Activated naive CD4-positive, alpha-beta T cell (primary cell): ENCODE data around the gene TSPAN1.
A peak's percentile ranks its signal among the peaks of the same experiment; 100 is the strongest.

Experiments used
- DNase-seq, 4 experiments: peaks; one replicate each; lab custom pipeline; 2025; lab: John Stamatoyannopoulos, UW

Gene TSPAN1

GRCh38 chr1:46174448-46175231 is at the start of gene TSPAN1:
TSS of gene TSPAN1 (plus strand) at chr1:46175087. CDS start at chr1:46181108, 6,021 bp downstream.
- DNase-seq = no peak

- DNase-seq = no peak
Observed at GRCh38 chr1:46128344-46128743, 46.5 kb upstream of the TSPAN1 start.

- no peak for DNase-seq
Observed at GRCh38 chr1:46130121-46130520, 44.8 kb upstream of the TSPAN1 start.

- DNase-seq = no peak
Observed at GRCh38 chr1:46130606-46131005, 44.3 kb upstream of the TSPAN1 start.

GRCh38 chr1:46131093-46131492 is 43.8 kb upstream of the TSPAN1 start:
- DNase-seq = no peak

- no peak for DNase-seq
Observed at GRCh38 chr1:46131712-46132528, 43.0 kb upstream of the TSPAN1 start.

- DNase-seq = peak; percentile 40 to 68 (median 44)
Observed at GRCh38 chr1:46132529-46133180, 42.2 kb upstream of the TSPAN1 start, which contains the start of gene PIK3R3. TSS of gene PIK3R3 (minus strand) at chr1:46132629. CDS start at chr1:46131952, 677 bp downstream.

GRCh38 chr1:46133181-46133658 is 41.7 kb upstream of the TSPAN1 start:
- peak in 1 of 4 experiments; percentile 14 for DNase-seq

- no peak for DNase-seq
Observed at GRCh38 chr1:46133781-46134350, 41.0 kb upstream of the TSPAN1 start.

GRCh38 chr1:46134660-46135331 is 40.1 kb upstream of the TSPAN1 start:
- DNase-seq = no peak

- no peak for DNase-seq
Observed at GRCh38 chr1:46136711-46137110, 38.2 kb upstream of the TSPAN1 start.

GRCh38 chr1:46137916-46138315 is 37.0 kb upstream of the TSPAN1 start:
- DNase-seq = no peak

- DNase-seq = no peak
Observed at GRCh38 chr1:46148318-46148717, 26.6 kb upstream of the TSPAN1 start.

GRCh38 chr1:46150085-46150484 is 24.8 kb upstream of the TSPAN1 start:
- no peak for DNase-seq

- no peak for DNase-seq
Observed at GRCh38 chr1:46152016-46152415, 22.9 kb upstream of the TSPAN1 start.

- no peak for DNase-seq
Observed at GRCh38 chr1:46153228-46153627, 21.7 kb upstream of the TSPAN1 start.

GRCh38 chr1:46153732-46154131 is 21.2 kb upstream of the TSPAN1 start:
- DNase-seq = no peak

GRCh38 chr1:46157916-46158311 is 17.0 kb upstream of the TSPAN1 start:
- DNase-seq = no peak

- no peak for DNase-seq
Observed at GRCh38 chr1:46158312-46159281, 16.3 kb upstream of the TSPAN1 start.

GRCh38 chr1:46159516-46159915 is 15.4 kb upstream of the TSPAN1 start:
- DNase-seq = no peak
